H1 (cell line): ENCODE data around the gene MMP24. TPM values are rescaled to one million over a fixed set of nuclear protein-coding genes. Genes with fewer than 3 reads are reported as not detected.

Experiments
- CTCF ChIA-PET: fragments of 300-600 bp; sonication (Branson Sonifier 250); formaldehyde crosslinking; loops from one replicate; lab custom pipeline; 2021; ENCODE audit not compliant: partially characterized antibody; lab: Charles Lee
- POLR2A ChIA-PET: fragments of 300-600 bp; sonication (Branson Sonifier 250); formaldehyde crosslinking; loops from one replicate; lab custom pipeline; 2021; ENCODE audit warnings: inconsistent platforms; ENCODE audit not compliant: partially characterized antibody; lab: Charles Lee
- DNase-seq, 2 experiments: peaks; one replicate each; pipeline versions ENCODE4 v3.0.0 to v3.0.0-alpha.2; 2010 to 2022; ENCODE audit warnings: low spot score in 2 of 2, low read depth in 1 of 2, mixed read lengths in 1 of 2
- FAIRE-seq: peaks from 2 replicates; lab custom pipeline; 2011; peaks lifted over from hg19 to GRCh38; lab: Jason Lieb, UNC
- H2AFZ ChIP-seq: 2 replicates; pipeline ENCODE4 v1.8.1; 2012; ENCODE audit warnings: low read length, inconsistent platforms
- H2AK5ac ChIP-seq: 2 replicates; pipeline ENCODE4 v1.6.1; 2013; ENCODE audit warnings: low read depth, low read length
- H2BK120ac ChIP-seq: replicated peaks from 2 replicates; pipeline ENCODE3; 2013; ENCODE audit warnings: low read depth, low read length, inconsistent platforms
- H2BK12ac ChIP-seq: 2 replicates; pipeline ENCODE4 v1.6.1; 2013; ENCODE audit warnings: low read depth, low read length
- H2BK15ac ChIP-seq: 2 replicates; pipeline ENCODE4 v1.6.1; 2013; ENCODE audit warnings: low read length
- H2BK20ac ChIP-seq: 2 replicates; pipeline ENCODE4 v1.6.1; 2013; ENCODE audit warnings: low read length
- H2BK5ac ChIP-seq: 2 replicates; pipeline ENCODE4 v1.6.1; 2013; ENCODE audit warnings: low read depth, low read length
- H3K14ac ChIP-seq: 2 replicates; pipeline ENCODE4 v1.6.1; 2013; ENCODE audit warnings: inconsistent platforms; ENCODE audit not compliant: insufficient read length
- H3K18ac ChIP-seq: 2 replicates; pipeline ENCODE4 v1.6.1; 2013; ENCODE audit warnings: low read length; ENCODE audit errors: extremely low read depth
- H3K23ac ChIP-seq: 2 replicates; pipeline ENCODE4 v1.6.1; 2013; ENCODE audit warnings: inconsistent platforms; ENCODE audit not compliant: insufficient read length
- H3K23me2 ChIP-seq: 2 replicates; pipeline ENCODE4 v1.6.1; 2013; ENCODE audit warnings: low read depth, low read length
- H3K27ac ChIP-seq: 2 replicates; pipeline ENCODE4 v1.6.1; 2011; ENCODE audit warnings: low read depth, low read length, inconsistent platforms
- H3K27me3 ChIP-seq, 4 experiments: replicated peaks in 1 of 4; 1 replicate in 1 of 4; 2 replicates in 3 of 4; pipeline versions ENCODE4 v1.6.1 to v1.8.1; 2011 to 2013; ENCODE audit warnings: low read length in 3 of 4, mild to moderate bottlenecking in 3 of 4, inconsistent platforms in 2 of 4, mixed read lengths in 2 of 4, moderate library complexity in 1 of 4; ENCODE audit not compliant: control insufficient read depth in 3 of 4, insufficient read depth in 3 of 4; ENCODE audit errors: extremely low read depth in 1 of 4
- H3K36me3 ChIP-seq, 4 experiments: 2 replicates each; pipeline versions ENCODE4 v1.6.1 to v1.8.1; 2011 to 2013; ENCODE audit warnings: mild to moderate bottlenecking in 4 of 4, low read length in 3 of 4, moderate library complexity in 2 of 4, control low read depth in 1 of 4, inconsistent platforms in 1 of 4; ENCODE audit not compliant: insufficient read depth in 4 of 4, control insufficient read depth in 2 of 4
- H3K4ac ChIP-seq: replicated peaks from 2 replicates; pipeline ENCODE3; 2013; ENCODE audit warnings: low read length, low read depth, mixed read lengths, inconsistent platforms; ENCODE audit not compliant: insufficient read length
- H3K4me1 ChIP-seq, 4 experiments: replicated peaks in 1 of 4; 1 replicate in 1 of 4; 2 replicates in 3 of 4; pipeline versions ENCODE4 v1.6.1 to v1.8.1; 2011 to 2013; ENCODE audit warnings: low read length in 3 of 4, inconsistent platforms in 2 of 4, mixed read lengths in 1 of 4; ENCODE audit not compliant: insufficient read depth in 4 of 4, control insufficient read depth in 3 of 4
- H3K4me2 ChIP-seq, 2 experiments: 2 replicates each; pipeline versions ENCODE4 v1.6.1 to v1.8.1; 2011 to 2013; ENCODE audit warnings: low read depth in 2 of 2, low read length in 2 of 2, control low read depth in 1 of 2, inconsistent platforms in 1 of 2, mild to moderate bottlenecking in 1 of 2; ENCODE audit not compliant: insufficient read depth in 1 of 2
- H3K4me3 ChIP-seq, 4 experiments: fragments of 200-600, 300-600 bp in 1 of 4; sonication (generic), shearing (Covaris generic), sonication (Bioruptor Twin) in 1 of 4; 2 replicates each; pipeline versions ENCODE4 v1.5.1 to v1.8.1; 2011 to 2016; ENCODE audit warnings: low read length in 4 of 4, low read depth in 3 of 4, control low read depth in 2 of 4, inconsistent platforms in 2 of 4, mild to moderate bottlenecking in 2 of 4, mixed read lengths in 1 of 4, moderate library complexity in 1 of 4; ENCODE audit not compliant: insufficient read depth in 2 of 4; ENCODE audit errors: extremely low read depth in 1 of 4
- H3K56ac ChIP-seq: replicated peaks from 2 replicates; pipeline ENCODE3; 2013; ENCODE audit warnings: low read depth, mild to moderate bottlenecking, mixed read lengths, low read length, inconsistent platforms; ENCODE audit not compliant: insufficient read length
- H3K79me1 ChIP-seq: 2 replicates; pipeline ENCODE4 v1.6.1; 2013; ENCODE audit warnings: low read depth, low read length, control low read depth
- H3K79me2 ChIP-seq, 2 experiments: 2 replicates each; pipeline versions ENCODE4 v1.6.1 to v1.8.1; 2012 to 2013; ENCODE audit warnings: low read length in 2 of 2, mild to moderate bottlenecking in 2 of 2, inconsistent platforms in 1 of 2; ENCODE audit not compliant: insufficient read depth in 2 of 2, control insufficient read depth in 1 of 2
- H3K9ac ChIP-seq, 4 experiments: replicated peaks in 1 of 4; 1 replicate in 1 of 4; 2 replicates in 3 of 4; pipeline versions ENCODE4 v1.6.1 to v1.8.1; 2011 to 2013; ENCODE audit warnings: low read depth in 3 of 4, low read length in 3 of 4, control low read depth in 2 of 4, mild to moderate bottlenecking in 2 of 4, moderate library complexity in 2 of 4, inconsistent platforms in 1 of 4; ENCODE audit errors: extremely low read depth in 1 of 4
- H3K9me3 ChIP-seq, 2 experiments: 2 replicates each; pipeline versions ENCODE4 v1.6.1 to v1.8.1; 2012 to 2013; ENCODE audit warnings: mild to moderate bottlenecking in 2 of 2, moderate library complexity in 2 of 2, control low read depth in 1 of 2, inconsistent platforms in 1 of 2, low read depth in 1 of 2, low read length in 1 of 2, mixed read lengths in 1 of 2; ENCODE audit not compliant: insufficient read depth in 2 of 2
- H4K20me1 ChIP-seq, 2 experiments: replicated peaks in 1 of 2; 2 replicates each; pipeline versions ENCODE3 to v1.8.1; 2011 to 2013; ENCODE audit warnings: inconsistent platforms in 2 of 2, low read length in 2 of 2, mild to moderate bottlenecking in 1 of 2; ENCODE audit not compliant: insufficient read depth in 2 of 2, control insufficient read depth in 1 of 2
- H4K5ac ChIP-seq: 2 replicates; pipeline ENCODE4 v1.6.1; 2013; ENCODE audit warnings: low read length, low read depth, mixed read lengths, inconsistent platforms; ENCODE audit not compliant: insufficient read length
- H4K8ac ChIP-seq: 2 replicates; pipeline ENCODE4 v1.8.0; 2013; ENCODE audit warnings: mild to moderate bottlenecking, moderate library complexity, low read length, inconsistent platforms; ENCODE audit not compliant: insufficient read depth; ENCODE audit errors: extremely low read depth
- H4K91ac ChIP-seq: replicated peaks from 2 replicates; pipeline ENCODE3; 2013; ENCODE audit warnings: low read length, mixed read lengths, inconsistent platforms; ENCODE audit not compliant: insufficient read length
- ASH2L ChIP-seq: fragments of 200-600, 300-600 bp; sonication (generic); IDR thresholded peaks from one replicate; pipeline ENCODE4 v1.7.1; 2017; ENCODE audit warnings: low read length
- SIN3A ChIP-seq, 2 experiments: IDR thresholded peaks in 1 of 2; conservative IDR thresholded peaks in 1 of 2; 2 replicates each; pipeline ENCODE4 v1.6.1; 2011 to 2012; ENCODE audit warnings: low read length in 2 of 2, improper control_type of control experiment in 1 of 2, low read depth in 1 of 2, mild to moderate bottlenecking in 1 of 2
- TBP ChIP-seq: IDR thresholded peaks from 2 replicates; pipeline ENCODE4 v1.6.1; 2011; ENCODE audit warnings: low read depth, low read length, improper control_type of control experiment
- polyA plus RNA-seq, 7 experiments: library from polyadenylated mRNA; depleted of rRNA in 3 of 7; stranded (reverse) in 5 of 7; unstranded in 2 of 7; fragments of >200 nt in 5 of 7; fragments of 200-250 nt in 2 of 7; gene quantifications; 1 replicate in 5 of 7; 2 replicates in 1 of 7; 4 replicates in 1 of 7; pipeline versions ENCODE4 v1.2.1 to v1.2.3, GENCODE V29; 2011 to 2013; ENCODE audit warnings: missing spikeins in 2 of 7, mixed read lengths in 2 of 7
- total RNA-seq: library from RNA; stranded (reverse); fragmentation: NEBNext Ultra II Directional; extraction: Animal tissue kit (Norgen Biotek cat#: 25700); gene quantifications from 2 replicates; pipeline ENCODE4 v1.2.1, GENCODE V29; 2021

MMP24 gene
- total and polyA plus RNA-seq, 2 of the 8 experiments (the other 6 are each of a cell fraction or from before 2014, with no cell fraction given) = 18.8 to 21.4 TPM

DNA sequence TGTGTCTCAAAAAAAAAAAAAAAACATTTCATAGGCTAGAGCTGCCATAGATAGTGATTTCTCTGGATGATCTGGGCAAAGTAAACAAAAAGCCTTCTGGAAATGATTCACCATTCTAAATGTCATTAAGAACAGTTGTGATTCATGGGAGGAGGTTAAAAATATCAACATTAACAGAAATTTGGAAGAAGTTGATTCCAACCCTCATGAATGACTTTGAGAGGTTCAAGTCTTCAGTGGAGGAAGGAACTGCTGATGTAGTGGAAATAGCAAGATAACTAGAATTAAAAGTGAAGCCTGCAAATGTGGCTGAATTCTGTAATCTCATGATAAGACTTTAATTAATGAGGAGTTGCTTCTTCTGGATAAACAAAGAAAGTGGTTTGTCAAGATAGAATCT lies 26.8 kb upstream of the MMP24 start:
- no peaks in the 10 kb centered on the region for H3K4me1 ChIP-seq
- no peak overlapping the region for H3K4me3 ChIP-seq
- no peaks in the 10 kb centered on the region for H3K23me2 ChIP-seq
- POLR2A ChIA-PET = no interaction called here
- no peak overlapping the region for H4K8ac ChIP-seq
- H3K36me3 ChIP-seq = no peaks in the 10 kb centered on the region
- no peak overlapping the region for H2AK5ac ChIP-seq
- H3K18ac ChIP-seq = no peak overlapping the region
- H3K4ac ChIP-seq = no peak overlapping the region
- FAIRE-seq (no peak), DNase-seq (no peak)
- H2BK12ac ChIP-seq = no peak overlapping the region
- H2BK20ac ChIP-seq = no peak overlapping the region
- no peaks in the 10 kb centered on the region for H3K27me3 ChIP-seq
- H3K9me3 ChIP-seq = peaks cover 8 to 18% of the 10 kb centered on the region in 2 experiments
- no peak overlapping the region for H3K56ac ChIP-seq
- no peaks in the 10 kb centered on the region for H4K20me1 ChIP-seq
- no peak overlapping the region for H3K23ac ChIP-seq
- CTCF ChIA-PET = no interaction called here
- H2BK15ac ChIP-seq = no peak overlapping the region
- no peak overlapping the region for H3K14ac ChIP-seq
- no peaks in the 10 kb centered on the region for H3K79me2 ChIP-seq
- H4K91ac ChIP-seq = no peak overlapping the region
- no peak overlapping the region for H2AFZ ChIP-seq
- H3K79me1 ChIP-seq = no peaks in the 10 kb centered on the region
- TF ChIP-seq ASH2L = no peak
- no peak for TF ChIP-seq SIN3A (conservative IDR thresholded peaks at IDR 0.05 in 1 of 2, IDR thresholded peaks at IDR 0.05 in 1 of 2; ENCODE audit: low read depth in 1 of 2, low read length in 2 of 2)
- TF ChIP-seq TBP = no peak
- no peak overlapping the region for H3K27ac ChIP-seq
- H3K9ac ChIP-seq = no peak overlapping the region
- H2BK120ac ChIP-seq = no peak overlapping the region
- H4K5ac ChIP-seq = no peak overlapping the region
- no peak overlapping the region for H2BK5ac ChIP-seq
- no peak overlapping the region for H3K4me2 ChIP-seq
